Measurements from ENCODE around the gene MTURN.

DNA sequence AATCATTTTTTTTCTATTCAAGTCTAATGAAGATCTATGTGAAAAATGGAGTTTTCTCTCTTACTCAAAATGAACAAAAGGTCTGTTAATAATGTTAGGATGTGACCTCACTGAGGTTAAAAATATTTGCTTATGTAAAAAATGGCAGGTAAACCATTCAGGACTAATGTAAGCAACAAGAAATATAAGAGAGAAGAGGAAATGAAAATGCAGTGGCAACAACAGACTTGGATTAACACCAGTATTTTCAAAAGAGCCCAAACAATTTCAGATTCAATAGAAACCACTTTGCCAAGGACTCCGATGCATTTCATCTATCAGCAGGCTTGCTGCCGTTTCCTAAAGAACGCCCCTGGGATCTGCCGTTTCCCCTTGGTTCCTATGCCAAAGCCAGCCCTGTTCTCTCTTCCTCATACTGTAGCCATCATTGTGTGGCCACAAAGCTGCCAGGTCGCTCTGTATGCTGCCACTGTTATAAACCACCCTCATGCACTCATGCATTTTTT, 66.4 kb downstream of the MTURN start:
- TF ChIP-seq CTCF (IDR thresholded peaks at IDR 0.05; ENCODE audit: low read length) (no peak), EZH2 (optimal IDR thresholded peaks at IDR 0.05; ENCODE audit: low read depth, low read length) (no peak)

All from MM.1S (cell line).